ENCODE results near the gene LSAMP. TPM values are rescaled to one million over a fixed set of nuclear protein-coding genes. Genes with fewer than 3 reads are reported as not detected.

The LSAMP gene
- total RNA-seq, 6 experiments from 2014 or later, result under 0.01 to 0.22 (median 0.12) TPM; not detected in 1

- H3K4me1 ChIP-seq, result no peaks in the 10 kb centered on the region
- H3K27ac ChIP-seq, result no peak overlapping the region
- no peaks in the 10 kb centered on the region for H3K9me3 ChIP-seq
- DNase-seq, result no peak
- 5% methylated on average over 2 of the region's 2 CpGs for WGBS (ENCODE audit: insufficient coverage, low coverage, low lambda C conversion rate, missing lambda C conversion rate)
- no peak for ATAC-seq
- H3K4me3 ChIP-seq, result no peak overlapping the region
- TF ChIP-seq CTCF (IDR thresholded peaks at IDR 0.05), result no peak
- no peak for TF ChIP-seq POLR2A (IDR thresholded peaks at IDR 0.05)
- intact Hi-C loops (cut with DNase I), result no loop called here
- H3K27me3 ChIP-seq, result no peaks in the 10 kb centered on the region
- no peaks in the 10 kb centered on the region for H3K36me3 ChIP-seq
Observed at GRCh38 chr3:116444115-116444747, 1.1 kb downstream of the LSAMP start.

- TF ChIP-seq CTCF (IDR thresholded peaks at IDR 0.05), result no peak
- Histone ChIP-seq H3K27ac (no peak overlapping the region), H3K4me3 (no peak overlapping the region), H3K4me1 (no peaks in the 10 kb centered on the region), H3K36me3 (no peaks in the 10 kb centered on the region), H3K27me3 (no peaks in the 10 kb centered on the region), H3K9me3 (no peaks in the 10 kb centered on the region)
- 12% methylated on average over 4 of the region's 4 CpGs for WGBS (ENCODE audit: insufficient coverage, low coverage, low lambda C conversion rate, missing lambda C conversion rate)
- intact Hi-C loops (cut with DNase I), result no loop called here
- ATAC-seq, result no peak
- no peak for DNase-seq
Observed at GRCh38 chr3:116443191-116443661, 2.1 kb downstream of the LSAMP start.

GRCh38 chr3:116442331-116443021, 2.8 kb downstream of the LSAMP start:
- TF ChIP-seq CTCF (IDR thresholded peaks at IDR 0.05) (no peak), POLR2A (IDR thresholded peaks at IDR 0.05) (no peak)
- 32% methylated on average over 5 of the region's 5 CpGs for WGBS (ENCODE audit: insufficient coverage, low coverage, low lambda C conversion rate, missing lambda C conversion rate)
- Histone ChIP-seq H3K4me1 (no peaks in the 10 kb centered on the region), H3K27me3 (no peaks in the 10 kb centered on the region), H3K27ac (no peak overlapping the region), H3K9me3 (no peaks in the 10 kb centered on the region), H3K36me3 (no peaks in the 10 kb centered on the region), H3K4me3 (no peak overlapping the region)
- no peak for ATAC-seq
- intact Hi-C loops (cut with DNase I), result no loop called here
- DNase-seq, result no peak

- no peak overlapping the region for H3K4me3 ChIP-seq
- WGBS (ENCODE audit: insufficient coverage, low coverage, low lambda C conversion rate, missing lambda C conversion rate), result 70% methylated on average over 4 of the region's 4 CpGs
- H3K4me1 ChIP-seq, result no peaks in the 10 kb centered on the region
- intact Hi-C loops (cut with DNase I), result no loop called here
- H3K36me3 ChIP-seq, result no peaks in the 10 kb centered on the region
- H3K9me3 ChIP-seq, result no peaks in the 10 kb centered on the region
- no peak for TF ChIP-seq CTCF (IDR thresholded peaks at IDR 0.05)
- no peak for TF ChIP-seq POLR2A (IDR thresholded peaks at IDR 0.05)
- no peak for ATAC-seq
- H3K27me3 ChIP-seq, result no peaks in the 10 kb centered on the region
- H3K27ac ChIP-seq, result no peak overlapping the region
- DNase-seq, result no peak
Observed at GRCh38 chr3:116441652-116442051, 3.6 kb downstream of the LSAMP start.
